Stimulated activated naive CD8-positive, alpha-beta T cell treated with anti-CD3 and anti-CD28 coated beads, Interleukin-15, amount 100 ng/mL, for 72 hours (primary cell): ENCODE data around the gene LINGO3.

ENCODE experiments used
- ATAC-seq: fragments of 150-1000 bp; cut with Tn5 transposase; 2 replicates; pipeline ENCODE4 v1.10.0; 2021; ENCODE audit warnings: mild to moderate bottlenecking, moderate library complexity
- DNase-seq, 2 donors: peaks; one replicate each; pipeline ENCODE4 v3.0.0; 2021 to 2022
- H3K27ac Mint-ChIP-seq, 2 donors: one replicate each; pipeline ENCODE4 v1.8.0; 2022; ENCODE audit warnings: mild to moderate bottlenecking in 2 of 2, mixed read lengths in 2 of 2, moderate library complexity in 2 of 2
- H3K27me3 Mint-ChIP-seq: one replicate; pipeline ENCODE4 v1.8.0; 2022; ENCODE audit warnings: mixed read lengths
- H3K4me1 Mint-ChIP-seq: one replicate; pipeline ENCODE4 v1.8.0; 2022; ENCODE audit warnings: mild to moderate bottlenecking, mixed read lengths
- H3K4me3 Mint-ChIP-seq, 2 donors: one replicate each; pipeline ENCODE4 v1.8.0; 2022; ENCODE audit warnings: mild to moderate bottlenecking in 2 of 2, mixed read lengths in 2 of 2, moderate library complexity in 1 of 2
- H3K9me3 Mint-ChIP-seq, 2 donors: one replicate each; pipeline ENCODE4 v1.8.0; 2022; ENCODE audit warnings: mixed read lengths in 2 of 2

LINGO3 gene

DNA sequence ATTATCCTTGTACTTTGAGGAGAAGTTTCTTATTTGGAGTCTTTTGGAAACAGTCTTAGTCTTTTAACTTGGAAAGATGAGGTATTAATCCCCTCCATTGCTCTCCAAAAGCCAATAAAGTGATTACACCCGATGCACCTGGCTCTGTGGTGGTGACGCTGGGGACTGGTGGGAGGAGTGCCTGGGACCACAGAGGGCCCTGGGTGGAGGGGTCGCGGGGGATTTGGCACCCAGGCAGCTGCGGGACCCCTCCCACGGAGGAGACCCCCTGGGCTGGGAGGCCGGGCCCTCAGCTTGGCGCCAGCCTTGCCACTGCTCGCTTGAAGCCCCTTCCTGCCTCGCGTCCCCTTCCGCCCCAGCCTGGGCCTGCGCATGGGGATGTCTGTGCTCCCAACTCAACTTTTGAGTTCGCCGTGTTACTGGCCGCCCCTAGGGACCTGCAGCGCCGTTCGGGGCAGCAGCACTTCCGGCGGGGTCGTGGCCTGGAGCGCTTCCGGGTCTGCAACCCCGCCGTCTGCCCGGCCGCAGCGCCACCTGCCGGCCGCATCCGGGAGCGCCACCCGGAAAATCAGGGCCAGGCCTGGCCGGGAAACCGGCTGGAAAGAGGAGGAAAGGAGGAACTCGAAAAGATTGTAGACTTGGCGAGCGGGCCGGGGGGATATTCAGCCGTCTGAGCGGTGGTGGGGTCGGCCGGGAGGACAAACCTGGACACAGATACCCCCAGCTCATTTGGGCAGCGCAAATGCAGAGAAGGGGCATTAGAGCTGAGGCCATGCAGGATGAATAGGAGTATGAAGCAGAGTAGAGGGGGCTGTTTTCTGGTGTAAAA is 34.4 kb downstream of the LINGO3 start:
- peak overlapping the region; percentile 84 to 90 for H3K4me3 Mint-ChIP-seq
- no peaks in the 10 kb centered on the region for H3K9me3 Mint-ChIP-seq
- DNase-seq (peak; percentile 90 to 91), ATAC-seq (peak; percentile 84)
- peak overlapping the region; percentile 49 to 99 for H3K27ac Mint-ChIP-seq
- H3K4me1 Mint-ChIP-seq, result peaks cover 42% of the 10 kb centered on the region
- H3K27me3 Mint-ChIP-seq, result no peaks in the 10 kb centered on the region

GRCh38 chr19:2271234-2272103 is 36.5 kb downstream of the LINGO3 start:
- DNase-seq, result no peak
- H3K4me1 Mint-ChIP-seq, result peaks cover 56% of the 10 kb centered on the region

DNA sequence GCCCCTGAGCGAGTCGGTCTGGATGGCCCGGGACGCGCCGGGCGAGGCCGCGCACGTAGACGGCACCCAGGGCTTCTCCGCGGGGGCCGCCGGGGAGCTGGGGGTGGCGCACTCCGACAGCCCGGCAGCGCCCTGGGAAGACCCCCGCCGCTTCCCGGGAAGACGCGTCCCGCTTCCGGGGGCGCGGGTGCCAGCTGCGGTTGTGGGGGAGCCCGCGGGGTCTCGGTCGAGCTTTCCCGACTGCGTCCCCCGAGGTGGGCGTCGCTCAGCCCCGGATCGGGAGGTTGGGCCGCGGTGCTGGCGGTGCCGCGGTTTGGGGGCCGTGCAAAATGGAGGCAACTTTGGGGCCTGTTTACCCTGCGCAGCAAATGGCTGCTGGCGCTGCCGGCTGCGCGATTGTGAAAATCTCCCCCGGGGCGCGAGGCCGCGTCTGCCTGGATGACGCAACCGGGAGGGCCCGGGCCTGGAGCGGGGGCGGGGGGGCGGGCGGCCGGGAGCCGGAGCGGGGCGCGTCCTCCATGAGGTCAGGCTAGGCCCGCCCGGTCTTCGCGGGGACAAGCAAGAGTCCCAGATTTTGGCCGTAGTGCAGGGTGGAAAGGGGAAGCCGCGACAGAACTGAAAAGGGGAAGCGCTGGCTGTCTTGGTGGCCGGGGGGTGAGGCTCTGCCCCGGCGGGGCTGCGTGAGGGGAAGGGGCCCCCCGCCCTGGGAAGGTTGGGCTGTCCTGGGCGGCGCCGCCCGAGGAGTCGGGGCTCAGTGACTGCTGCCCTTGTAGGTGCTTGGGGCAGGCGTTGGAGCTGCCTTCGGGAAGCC is 37.3 kb downstream of the LINGO3 start:
- Mint-ChIP-seq H3K27me3 (no peaks in the 10 kb centered on the region), H3K4me3 (peak overlapping the region; percentile 84 to 90), H3K27ac (peak overlapping the region; percentile 87 to 100), H3K9me3 (no peaks in the 10 kb centered on the region), H3K4me1 (peaks cover 61% of the 10 kb centered on the region)
- peak; percentile 39 for ATAC-seq
- peak; percentile 80 to 86 for DNase-seq

More at GRCh38 chr19:2271234-2272103, 36.5 kb downstream of the LINGO3 start:
- Mint-ChIP-seq H3K4me3 (peak overlapping the region; percentile 84 to 90), H3K27me3 (no peaks in the 10 kb centered on the region), H3K27ac (peak overlapping the region; percentile 91 to 100), H3K9me3 (no peaks in the 10 kb centered on the region)
- ATAC-seq, result no peak

- Mint-ChIP-seq H3K4me3 (peak overlapping the region; percentile 84 to 90), H3K27ac (peak overlapping the region; percentile 96 to 100), H3K4me1 (peaks cover 58% of the 10 kb centered on the region), H3K27me3 (no peaks in the 10 kb centered on the region), H3K9me3 (no peaks in the 10 kb centered on the region)
- ATAC-seq (no peak), DNase-seq (peak in 1 of 2 donors; percentile 46)
Observed at GRCh38 chr19:2270157-2270422, 37.9 kb downstream of the LINGO3 start.

DNA sequence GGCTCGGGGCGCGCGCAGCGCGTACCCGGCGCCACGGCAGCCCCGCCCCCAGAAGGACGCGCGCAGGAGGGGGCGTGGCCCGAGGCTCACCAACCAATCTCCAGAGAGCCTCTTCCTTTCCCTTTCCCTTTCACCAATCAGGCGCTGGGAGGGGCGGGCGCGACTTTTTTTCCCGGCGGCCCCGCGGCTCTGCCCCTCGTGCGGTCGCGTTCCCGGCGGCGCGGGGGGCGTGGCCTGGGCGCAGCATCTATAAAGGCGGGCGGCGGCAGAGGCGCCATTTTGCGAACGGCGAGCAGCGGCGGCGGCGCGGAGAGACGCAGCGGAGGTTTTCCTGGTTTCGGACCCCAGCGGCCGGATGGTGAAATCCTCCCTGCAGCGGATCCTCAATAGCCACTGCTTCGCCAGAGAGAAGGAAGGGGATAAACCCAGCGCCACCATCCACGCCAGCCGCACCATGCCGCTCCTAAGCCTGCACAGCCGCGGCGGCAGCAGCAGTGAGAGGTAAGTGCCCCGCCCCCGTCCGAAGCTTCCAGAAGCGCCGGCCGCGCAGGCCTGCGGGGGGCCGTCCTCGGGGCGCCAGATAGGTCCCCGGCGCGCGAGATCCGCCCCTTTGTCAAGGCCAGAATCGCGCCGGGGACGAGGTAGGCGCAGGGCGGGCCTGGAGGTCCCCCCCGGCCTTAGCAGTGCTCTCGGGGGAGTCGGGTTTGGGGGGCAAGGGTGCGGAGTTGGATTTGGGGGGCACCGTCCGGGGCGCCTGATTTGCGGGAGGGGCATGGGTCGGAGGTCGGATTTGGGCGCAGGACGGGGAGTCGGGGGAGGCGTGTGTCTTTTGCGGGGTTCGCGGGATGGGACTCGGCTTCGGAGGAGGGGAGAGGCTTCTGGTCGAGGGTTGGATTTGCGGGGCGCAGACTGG is 38.5 kb downstream of the LINGO3 start:
- no peaks in the 10 kb centered on the region for H3K9me3 Mint-ChIP-seq
- DNase-seq (peak; percentile 99 to 100), ATAC-seq (peak; percentile 74)
- H3K27me3 Mint-ChIP-seq, result no peaks in the 10 kb centered on the region
- peaks cover 52% of the 10 kb centered on the region for H3K4me1 Mint-ChIP-seq
- peak overlapping the region; percentile 84 to 90 for H3K4me3 Mint-ChIP-seq
- H3K27ac Mint-ChIP-seq, result peak overlapping the region; percentile 96 to 100

DNA sequence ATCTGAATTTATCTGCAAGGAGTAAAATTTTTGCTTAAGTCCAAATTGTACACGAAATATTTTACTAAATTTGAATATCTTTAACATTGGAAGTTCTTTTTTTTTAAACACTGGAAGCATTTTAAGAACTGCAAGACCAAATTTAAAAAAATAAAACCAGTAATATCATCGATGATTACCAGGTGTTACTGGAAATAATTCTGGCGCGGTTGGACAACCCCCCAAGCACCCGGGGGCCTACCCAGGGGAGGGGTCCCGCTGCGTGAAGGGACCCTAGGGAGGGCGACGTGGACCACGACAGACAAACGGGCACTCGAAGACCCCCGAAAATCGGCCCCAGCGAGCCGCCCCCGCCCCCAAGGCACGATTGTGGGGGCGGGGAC is 39.1 kb downstream of the LINGO3 start:
- peak; percentile 0 for ATAC-seq
- no peak for DNase-seq
- H3K4me3 Mint-ChIP-seq, result peak overlapping the region; percentile 84 to 90
- no peaks in the 10 kb centered on the region for H3K27me3 Mint-ChIP-seq
- peak overlapping the region; percentile 61 to 82 for H3K27ac Mint-ChIP-seq
- peaks cover 46% of the 10 kb centered on the region for H3K4me1 Mint-ChIP-seq
- no peaks in the 10 kb centered on the region for H3K9me3 Mint-ChIP-seq

DNA sequence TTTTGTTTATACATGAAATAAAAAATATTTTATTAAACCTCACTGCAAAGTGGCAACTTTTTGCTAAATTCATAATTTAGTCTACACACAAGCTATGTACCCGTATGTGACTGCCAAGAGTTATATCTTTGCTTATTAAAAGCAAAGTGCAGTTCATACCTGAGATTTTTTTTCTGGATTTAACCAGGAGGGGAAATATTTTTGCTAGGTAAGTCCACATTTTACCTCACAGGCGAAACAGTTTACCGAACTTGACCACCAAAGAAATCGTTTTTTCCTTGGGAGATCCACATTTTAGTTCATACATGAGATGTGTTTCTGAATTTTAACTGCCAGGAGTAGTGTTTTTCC is 39.5 kb downstream of the LINGO3 start:
- no peak for DNase-seq
- Mint-ChIP-seq H3K27ac (peak overlapping the region in 1 of 2 donors; percentile 27), H3K4me1 (peaks cover 42% of the 10 kb centered on the region), H3K4me3 (peak overlapping the region; percentile 84 to 90), H3K27me3 (no peaks in the 10 kb centered on the region), H3K9me3 (no peaks in the 10 kb centered on the region)
- no peak for ATAC-seq

GRCh38 chr19:2266183-2266993 is 41.6 kb downstream of the LINGO3 start:
- peaks cover 21% of the 10 kb centered on the region for H3K4me1 Mint-ChIP-seq
- H3K27me3 Mint-ChIP-seq, result no peaks in the 10 kb centered on the region
- H3K9me3 Mint-ChIP-seq, result no peaks in the 10 kb centered on the region
- ATAC-seq (peak; percentile 14), DNase-seq (peak in 1 of 2 donors; percentile 52)
- peak overlapping the region; percentile 37 to 89 for H3K27ac Mint-ChIP-seq
- H3K4me3 Mint-ChIP-seq, result peak overlapping the region; percentile 44 to 56

- no peaks in the 10 kb centered on the region for H3K9me3 Mint-ChIP-seq
- DNase-seq, result peak; percentile 50 to 63
- H3K27me3 Mint-ChIP-seq, result no peaks in the 10 kb centered on the region
- peaks cover 35% of the 10 kb centered on the region for H3K4me1 Mint-ChIP-seq
- H3K4me3 Mint-ChIP-seq, result no peak overlapping the region
- no peak overlapping the region for H3K27ac Mint-ChIP-seq
- ATAC-seq, result peak; percentile 61
Observed at GRCh38 chr19:2261438-2262172, 46.3 kb downstream of the LINGO3 start.

DNA sequence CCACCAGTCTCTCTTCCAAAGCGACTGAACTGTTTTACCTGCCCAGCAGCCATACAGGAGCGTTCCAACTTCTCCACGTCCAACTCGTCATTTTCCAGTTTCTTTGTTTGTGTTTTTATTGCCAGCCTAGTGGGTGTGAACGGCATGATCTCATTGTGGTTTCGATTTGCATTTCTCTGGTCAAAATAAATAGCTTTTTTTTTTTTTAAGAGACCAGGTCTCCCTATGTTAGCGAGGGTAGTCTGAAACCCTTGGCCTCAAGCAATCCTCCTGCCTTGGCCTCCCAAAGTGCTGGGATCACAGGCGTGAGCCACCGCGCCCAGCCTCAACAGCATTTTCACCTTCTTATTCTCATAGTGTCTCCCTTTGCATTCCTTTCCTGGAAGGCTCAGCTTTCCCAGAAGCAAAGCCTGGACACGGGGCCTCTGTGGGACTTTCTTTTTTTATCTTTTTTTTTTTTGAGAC is 47.6 kb downstream of the LINGO3 start:
- H3K9me3 Mint-ChIP-seq, result no peaks in the 10 kb centered on the region
- no peak overlapping the region for H3K4me3 Mint-ChIP-seq
- H3K27me3 Mint-ChIP-seq, result no peaks in the 10 kb centered on the region
- peaks cover 39% of the 10 kb centered on the region for H3K4me1 Mint-ChIP-seq
- ATAC-seq (no peak), DNase-seq (no peak)
- H3K27ac Mint-ChIP-seq, result no peak overlapping the region

- DNase-seq (no peak), ATAC-seq (no peak)
- Mint-ChIP-seq H3K27ac (peak overlapping the region in 1 of 2 donors; percentile 57), H3K4me1 (peaks cover 43% of the 10 kb centered on the region), H3K4me3 (peak overlapping the region in 1 of 2 donors; percentile 35), H3K9me3 (no peaks in the 10 kb centered on the region), H3K27me3 (no peaks in the 10 kb centered on the region)
Observed at GRCh38 chr19:2259336-2259735, 48.6 kb downstream of the LINGO3 start.
